HL-60 (cell line): Measurements from ENCODE around the gene VPS13D.

ENCODE experiments used
- DNase-seq, 2 experiments: peaks; one replicate each; pipeline ENCODE4 v3.0.0-alpha.2; 2010 to 2020; ENCODE audit warnings: low read depth in 1 of 2, low spot score in 1 of 2
- H3K27ac ChIP-seq: fragments of 250-450 bp; sonication (Bioruptor Pico); replicated peaks from 2 replicates; pipeline ENCODE4 v1.5.1; 2020; ENCODE audit warnings: mild to moderate bottlenecking, moderate library complexity
- H3K27me3 ChIP-seq: fragments of 250-450 bp; sonication (Bioruptor Pico); 2 replicates; pipeline ENCODE4 v1.5.1; 2021; ENCODE audit warnings: mild to moderate bottlenecking, moderate library complexity; ENCODE audit not compliant: insufficient read depth, poor library complexity, severe bottlenecking
- H3K4me3 ChIP-seq: replicated peaks from 2 replicates; pipeline ENCODE4 v1.5.1; 2011; ENCODE audit warnings: mild to moderate bottlenecking, control low read depth, low read length; ENCODE audit not compliant: insufficient read depth
- CTCF ChIP-seq: IDR thresholded peaks from one replicate; pipeline ENCODE4 v1.5.1; 2011; ENCODE audit warnings: low read length, control low read depth, inconsistent platforms; ENCODE audit not compliant: insufficient read depth
- GABPA ChIP-seq: IDR thresholded peaks from 2 replicates; pipeline ENCODE4 v1.6.1; 2012; ENCODE audit warnings: low read depth
- POLR2AphosphoS5 ChIP-seq: IDR thresholded peaks from 2 replicates; pipeline ENCODE4 v1.6.1; 2012; ENCODE audit warnings: low read depth
- REST ChIP-seq: IDR thresholded peaks from 2 replicates; pipeline ENCODE4 v1.6.1; 2012; ENCODE audit warnings: low read depth; ENCODE audit not compliant: insufficient replicate concordance
- SPI1 ChIP-seq: IDR thresholded peaks from 2 replicates; pipeline ENCODE4 v1.6.1; 2012; ENCODE audit warnings: low read depth, mild to moderate bottlenecking, borderline replicate concordance

VPS13D gene

GRCh38 chr1:12539705-12540579, 310.1 kb downstream of the VPS13D start:
- no peak for DNase-seq
- H3K27me3 ChIP-seq = no peaks in the 10 kb centered on the region
- no peak overlapping the region for H3K27ac ChIP-seq
- TF ChIP-seq POLR2AphosphoS5 = no peak
- no peak for TF ChIP-seq CTCF
- TF ChIP-seq REST = no peak
- TF ChIP-seq GABPA = no peak
- no peak for TF ChIP-seq SPI1
- H3K4me3 ChIP-seq = no peak overlapping the region

GRCh38 chr1:12540580-12541273, 310.9 kb downstream of the VPS13D start:
- Histone ChIP-seq H3K27me3 (no peaks in the 10 kb centered on the region), H3K27ac (no peak overlapping the region), H3K4me3 (no peak overlapping the region)
- TF ChIP-seq REST = no peak
- TF ChIP-seq CTCF = no peak
- no peak for TF ChIP-seq POLR2AphosphoS5
- TF ChIP-seq SPI1 = no peak
- TF ChIP-seq GABPA = no peak
- DNase-seq = no peak

- Histone ChIP-seq H3K27me3 (no peaks in the 10 kb centered on the region), H3K27ac (no peak overlapping the region), H3K4me3 (no peak overlapping the region)
- no peak for TF ChIP-seq GABPA
- no peak for TF ChIP-seq REST
- no peak for TF ChIP-seq CTCF
- no peak for TF ChIP-seq POLR2AphosphoS5
- no peak for TF ChIP-seq SPI1
- no peak for DNase-seq
Observed at GRCh38 chr1:12541274-12542137, 311.7 kb downstream of the VPS13D start.
